GM12891 (cell line): ENCODE measurements around the gene PTPN13.

Experiments used
- POLR2A ChIP-seq: IDR thresholded peaks from 2 replicates; pipeline ENCODE4 v1.6.1; 2011; ENCODE audit warnings: low read depth, low read length, control low read depth
- TAF1 ChIP-seq: IDR thresholded peaks from 2 replicates; pipeline ENCODE4 v1.6.1; 2011; ENCODE audit warnings: low read depth, low read length, control low read depth

DNA sequence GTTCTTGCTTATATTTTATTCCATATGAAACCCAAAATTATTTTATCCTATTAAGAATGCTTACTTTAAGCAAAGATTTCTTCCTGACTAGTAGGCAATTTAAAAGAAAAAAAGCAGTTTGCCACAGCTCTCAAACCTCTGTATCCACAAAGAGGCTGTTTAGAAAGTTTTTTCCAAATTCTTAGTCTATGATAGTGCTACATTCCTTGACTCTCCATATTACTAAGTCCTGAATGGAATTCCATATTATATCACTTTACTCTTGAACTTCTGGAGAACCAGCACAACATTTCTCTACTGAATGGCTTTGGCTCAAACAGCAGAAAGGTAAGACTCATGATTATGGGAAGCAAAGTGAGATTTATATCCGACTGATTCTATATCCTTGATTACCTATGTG, 246.7 kb downstream of the PTPN13 start:
- no peak for TF ChIP-seq POLR2A
- no peak for TF ChIP-seq TAF1
